SK-N-SH (cell line): ENCODE results near the gene NDUFS3. TPM values are rescaled to one million over a fixed set of nuclear protein-coding genes. Genes with fewer than 3 reads are reported as not detected.

Source experiments
- CTCF ChIA-PET: fragments of 300-600, 350-600 bp; formaldehyde crosslinking; extraction: SDS; loops from one replicate; lab custom pipeline; 2021; lab: Yijun Ruan, JAX
- POLR2A ChIA-PET: fragments of 350-600 bp; sonication (Branson Sonifier 250); formaldehyde crosslinking; extraction: SDS; loops from one replicate; lab custom pipeline; 2020; ENCODE audit warnings: antibody characterized with exemption, inconsistent platforms; lab: Yijun Ruan, JAX
- DNase-seq: peaks from one replicate; pipeline ENCODE4 v3.0.0; 2012
- H2AFZ ChIP-seq: fragments of 200-600 bp; sonication (generic); 2 replicates; pipeline ENCODE4 v1.8.1; 2016; ENCODE audit warnings: antibody characterized with exemption, mild to moderate bottlenecking, low read depth
- H3F3A ChIP-seq: fragments of 200-600 bp; sonication (generic); replicated peaks from 2 replicates; pipeline ENCODE3; 2016; ENCODE audit warnings: antibody characterized with exemption, mild to moderate bottlenecking; ENCODE audit not compliant: insufficient read depth
- H3K27ac ChIP-seq, 2 experiments: fragments of 200-500 bp in 1 of 2; fragments of 200-600 bp in 1 of 2; sonication (Bioruptor generic) in 1 of 2; sonication (generic), shearing (Covaris generic) in 1 of 2; 2 replicates each; pipeline versions ENCODE4 v1.5.1 to v1.6.1; 2014 to 2016; ENCODE audit warnings: low read depth in 2 of 2, inconsistent platforms in 1 of 2, low read length in 1 of 2, mild to moderate bottlenecking in 1 of 2, mixed read lengths in 1 of 2
- H3K27me3 ChIP-seq: fragments of 200-600 bp; sonication (generic), shearing (Covaris generic); 2 replicates; pipeline ENCODE4 v1.6.1; 2016; ENCODE audit warnings: mixed run types; ENCODE audit not compliant: insufficient read depth
- H3K36me3 ChIP-seq, 2 experiments: fragments of 200-500 bp in 1 of 2; fragments of 200-600 bp in 1 of 2; sonication (Bioruptor generic) in 1 of 2; sonication (generic) in 1 of 2; replicated peaks in 1 of 2; 2 replicates each; pipeline versions ENCODE3 to v1.5.1; 2014 to 2016; ENCODE audit warnings: low read length in 1 of 2, mild to moderate bottlenecking in 1 of 2; ENCODE audit not compliant: insufficient read depth in 2 of 2, control insufficient read depth in 1 of 2
- H3K4me1 ChIP-seq, 2 experiments: fragments of 200-500 bp in 1 of 2; fragments of 200-600 bp in 1 of 2; sonication (Bioruptor generic) in 1 of 2; sonication (generic), shearing (Covaris generic) in 1 of 2; 2 replicates each; pipeline versions ENCODE4 v1.5.1 to v1.6.1; 2014 to 2016; ENCODE audit warnings: low read depth in 1 of 2, low read length in 1 of 2, mixed run types in 1 of 2; ENCODE audit not compliant: insufficient read depth in 2 of 2, control insufficient read depth in 1 of 2
- H3K4me2 ChIP-seq: fragments of 200-600 bp; sonication (generic), shearing (Covaris generic); 2 replicates; pipeline ENCODE4 v1.6.1; 2017; ENCODE audit warnings: mixed run types
- H3K4me3 ChIP-seq, 2 experiments: fragments of 200-500 bp in 1 of 2; fragments of 200-600 bp in 1 of 2; sonication (Bioruptor generic) in 1 of 2; sonication (generic), shearing (Covaris generic) in 1 of 2; 2 replicates each; pipeline versions ENCODE4 v1.5.1 to v1.8.1; 2014 to 2016; ENCODE audit warnings: low read depth in 2 of 2, inconsistent platforms in 1 of 2, low read length in 1 of 2, mild to moderate bottlenecking in 1 of 2, mixed read lengths in 1 of 2, moderate library complexity in 1 of 2
- H3K79me2 ChIP-seq: fragments of 200-600 bp; sonication (generic); 2 replicates; pipeline ENCODE4 v1.8.1; 2017; ENCODE audit warnings: mild to moderate bottlenecking; ENCODE audit not compliant: insufficient read depth
- H3K9ac ChIP-seq: fragments of 200-600 bp; sonication (generic); 2 replicates; pipeline ENCODE4 v1.6.1; 2017; ENCODE audit warnings: mixed run types
- H3K9me2 ChIP-seq: fragments of 200-600 bp; sonication (generic); 2 replicates; pipeline ENCODE4 v1.6.1; 2017; ENCODE audit warnings: mixed run types
- H3K9me3 ChIP-seq: fragments of 200-600 bp; sonication (generic); 2 replicates; pipeline ENCODE4 v1.6.1; 2017; ENCODE audit warnings: mixed run types, mild to moderate bottlenecking, moderate library complexity
- H4K20me1 ChIP-seq: fragments of 200-600 bp; sonication (generic); 2 replicates; pipeline ENCODE4 v1.6.1; 2017; ENCODE audit warnings: mild to moderate bottlenecking, mixed run types; ENCODE audit not compliant: insufficient read depth
- CHD2 ChIP-seq: fragments of 150-350 bp; IDR thresholded peaks from 2 replicates; pipeline ENCODE4 v1.6.1; 2018; ENCODE audit warnings: low read length; ENCODE audit not compliant: partially characterized antibody
- EZH2phosphoT487 ChIP-seq: fragments of 200-600 bp; sonication (generic); IDR thresholded peaks from 2 replicates; pipeline ENCODE4 v1.6.1; 2017; ENCODE audit warnings: low read depth, mixed run types, mild to moderate bottlenecking, antibody characterized with exemption, moderate library complexity, borderline replicate concordance
- FOXJ3 ChIP-seq: sonication (generic); formaldehyde crosslinking; IDR thresholded peaks from 2 replicates; pipeline ENCODE4 v1.5.1; 2020; ENCODE audit warnings: mild to moderate bottlenecking, missing genetic modification reagents
- FOXM1 ChIP-seq: IDR thresholded peaks from 2 replicates; pipeline ENCODE4 v1.4.0; 2012; ENCODE audit warnings: low read depth, mild to moderate bottlenecking
- GABPA ChIP-seq: IDR thresholded peaks from 2 replicates; pipeline ENCODE4 v1.4.0; 2012; ENCODE audit warnings: low read depth, mild to moderate bottlenecking
- IRF3 ChIP-seq: fragments of 150-350 bp; IDR thresholded peaks from 2 replicates; pipeline ENCODE4 v1.6.1; 2016; ENCODE audit warnings: mild to moderate bottlenecking, low read depth, low read length
- JUND ChIP-seq: IDR thresholded peaks from 2 replicates; pipeline ENCODE4 v1.4.0; 2012
- MEF2A ChIP-seq: IDR thresholded peaks from 2 replicates; pipeline ENCODE4 v1.4.0; 2012; ENCODE audit warnings: low read depth, borderline replicate concordance
- NFIC ChIP-seq: IDR thresholded peaks from 2 replicates; pipeline ENCODE4 v1.4.0; 2012; ENCODE audit warnings: borderline replicate concordance
- POLR2AphosphoS5 ChIP-seq: IDR thresholded peaks from 2 replicates; pipeline ENCODE4 v1.6.1; 2012; ENCODE audit warnings: low read depth, low read length
- RCOR1 ChIP-seq: fragments of 150-350 bp; IDR thresholded peaks from 2 replicates; pipeline ENCODE4 v1.6.1; 2017; ENCODE audit warnings: antibody characterized with exemption, low read length
- RXRA ChIP-seq: IDR thresholded peaks from 2 replicates; pipeline ENCODE4 v1.4.0; 2012; ENCODE audit warnings: low read depth, mild to moderate bottlenecking, borderline replicate concordance
- SIN3A ChIP-seq: IDR thresholded peaks from 2 replicates; pipeline ENCODE4 v1.6.1; 2012; ENCODE audit warnings: low read depth, mild to moderate bottlenecking, low read length, moderate library complexity, borderline replicate concordance
- TAF1 ChIP-seq: IDR thresholded peaks from 2 replicates; pipeline ENCODE4 v1.6.1; 2012; ENCODE audit warnings: low read depth, mild to moderate bottlenecking, low read length, moderate library complexity, borderline replicate concordance
- TEAD4 ChIP-seq: IDR thresholded peaks from 2 replicates; pipeline ENCODE4 v1.4.0; 2012; ENCODE audit warnings: mild to moderate bottlenecking, borderline replicate concordance; ENCODE audit not compliant: insufficient read depth
- USF1 ChIP-seq: IDR thresholded peaks from 2 replicates; pipeline ENCODE4 v1.4.0; 2012; ENCODE audit warnings: low read depth, borderline replicate concordance
- USF2 ChIP-seq: fragments of 150-350 bp; IDR thresholded peaks from 2 replicates; pipeline ENCODE4 v1.6.1; 2017; ENCODE audit warnings: antibody characterized with exemption, low read length, low read depth, borderline replicate concordance
- YY1 ChIP-seq: IDR thresholded peaks from 2 replicates; pipeline ENCODE4 v1.4.0; 2012; ENCODE audit warnings: low read depth, mild to moderate bottlenecking
- ZBTB33 ChIP-seq: IDR thresholded peaks from 2 replicates; pipeline ENCODE4 v1.4.0; 2012; ENCODE audit warnings: low read depth, borderline replicate concordance
- WGBS: methylation state at CpG from one replicate; pipeline ENCODE4 v1.1.6; 2017; ENCODE audit warnings: low lambda C conversion rate; 5-methylcytosine and 5-hydroxymethylcytosine counted together
- polyA plus RNA-seq, 3 experiments: library from polyadenylated mRNA; depleted of rRNA; stranded (reverse); fragments of >200 nt; gene quantifications; 2 replicates each; pipeline ENCODE4 v1.2.3, GENCODE V29; 2012

The NDUFS3 gene
- polyA plus RNA-seq, 1 of the 3 experiments (the other 2 are of a cell fraction), result 150 TPM

GRCh38 chr11:47534704-47535251 lies 44.1 kb upstream of the NDUFS3 start:
- 94% methylated on average over 4 of the region's 4 CpGs for WGBS
- Histone ChIP-seq H3K9me2 (no peaks in the 10 kb centered on the region), H3K27me3 (no peaks in the 10 kb centered on the region), H3K27ac (peak overlapping the region in 1 of 2 experiments; percentile 78; a peak in 2 of 4 replicates), H3K4me1 (peaks cover 2 to 60% of the 10 kb centered on the region in 2 experiments; a peak in 3 of 4 replicates), H3K9me3 (no peaks in the 10 kb centered on the region), H3K79me2 (peaks cover 100% of the 10 kb centered on the region), H3K4me3 (no peak overlapping the region), H4K20me1 (peaks cover 100% of the 10 kb centered on the region), H3F3A (peaks cover 30% of the 10 kb centered on the region), H3K4me2 (peak overlapping the region; percentile 19; the same call in 1 of the 2 replicates), H3K9ac (no peak overlapping the region; the same call in 1 of the 2 replicates), H3K36me3 (peaks cover 0 to 40% of the 10 kb centered on the region in 2 experiments)
- DNase-seq, result no peak
- ChIA-PET CTCF (interaction anchor here (1.1 to 1.5 kb wide), 2 partner anchors 9 to 11 kb away, joined by 3 to 5 read pairs; no protein-coding TSS in a partner anchor), POLR2A (no interaction called here)
- no peak for TF ChIP-seq FOXM1
- no peak for TF ChIP-seq IRF3
- TF ChIP-seq NFIC, result no peak
- TF ChIP-seq USF1, result no peak
- TF ChIP-seq FOXJ3 (CRISPR knock-in tag), result no peak
- TF ChIP-seq TEAD4, result no peak
- TF ChIP-seq RCOR1, result no peak
- TF ChIP-seq ZBTB33, result no peak
- TF ChIP-seq SIN3A, result no peak
- no peak for TF ChIP-seq JUND
- TF ChIP-seq USF2, result no peak
- TF ChIP-seq CHD2, result no peak
- TF ChIP-seq MEF2A, result no peak
- no peak for TF ChIP-seq EZH2phosphoT487
- TF ChIP-seq GABPA, result no peak
- no peak for TF ChIP-seq RXRA
- no peak for TF ChIP-seq POLR2AphosphoS5
- no peak for TF ChIP-seq YY1
- no peak for TF ChIP-seq TAF1
- TF ChIP-seq, all 33 proteins: peak for 0
- no peak overlapping the region for H2AFZ ChIP-seq
